Neutrophil (primary cell): Measurements from ENCODE around the gene XRCC4.

Experiments
- H3K27ac ChIP-seq: fragments of 200-600 bp; sonication (generic); 2 replicates; pipeline ENCODE4 v1.5.1; 2016; ENCODE audit warnings: mild to moderate bottlenecking, moderate library complexity
- H3K27me3 ChIP-seq: fragments of 200-600 bp; sonication (generic); 2 replicates; pipeline ENCODE4 v1.6.0; 2016; ENCODE audit warnings: mild to moderate bottlenecking
- H3K36me3 ChIP-seq: fragments of 200-600 bp; sonication (generic); 2 replicates; pipeline ENCODE4 v1.5.1; 2017
- H3K4me1 ChIP-seq, 2 experiments: fragments of 200-600 bp in 1 of 2; sonication (generic) in 1 of 2; 1 replicate in 1 of 2; 2 replicates in 1 of 2; pipeline versions ENCODE4 v1.5.1 to v1.6.1; 2013 to 2016; ENCODE audit warnings: low read depth in 1 of 2, low read length in 1 of 2, mild to moderate bottlenecking in 1 of 2, moderate library complexity in 1 of 2; ENCODE audit not compliant: control insufficient read depth in 1 of 2, insufficient read depth in 1 of 2
- H3K4me3 ChIP-seq, 2 experiments: fragments of 200-600 bp in 1 of 2; sonication (generic) in 1 of 2; 1 replicate in 1 of 2; 2 replicates in 1 of 2; pipeline ENCODE4 v1.5.1; 2013 to 2016; ENCODE audit warnings: low read depth in 1 of 2, low read length in 1 of 2, mild to moderate bottlenecking in 1 of 2, moderate library complexity in 1 of 2
- H3K9me3 ChIP-seq: fragments of 200-600 bp; sonication (generic); 2 replicates; pipeline ENCODE4 v1.5.1; 2016
- TF ChIP-seq, protein P1 (sequence below): fragments of 200-600 bp; sonication (generic); IDR thresholded peaks from 2 replicates; pipeline ENCODE4 v1.5.1; 2016; ENCODE audit warnings: antibody characterized with exemption

The XRCC4 gene

DNA sequence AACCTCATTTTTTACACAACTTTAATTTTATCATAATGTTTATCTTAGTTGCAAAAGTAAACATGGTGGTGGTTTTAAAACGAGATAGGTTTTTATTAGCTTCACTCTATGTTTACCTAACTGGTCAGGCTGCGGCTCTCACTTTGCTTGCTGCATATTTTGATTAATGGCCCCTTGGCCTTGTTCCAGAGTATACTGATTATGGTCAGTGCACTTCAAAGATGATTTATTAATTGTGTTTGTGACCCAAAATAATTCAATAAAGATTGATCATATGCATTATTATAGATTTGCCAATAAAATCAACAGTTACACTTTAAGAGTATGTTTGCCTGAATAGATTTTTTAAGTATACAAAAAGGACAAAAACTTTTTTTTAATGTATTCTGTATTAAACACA, 188.0 kb downstream of the XRCC4 start:
- Histone ChIP-seq H3K9me3 (no peaks in the 10 kb centered on the region), H3K4me3 (no peak overlapping the region), H3K36me3 (no peaks in the 10 kb centered on the region), H3K27me3 (no peaks in the 10 kb centered on the region), H3K4me1 (no peaks in the 10 kb centered on the region), H3K27ac (no peak overlapping the region)
- TF ChIP-seq, protein P1, sequence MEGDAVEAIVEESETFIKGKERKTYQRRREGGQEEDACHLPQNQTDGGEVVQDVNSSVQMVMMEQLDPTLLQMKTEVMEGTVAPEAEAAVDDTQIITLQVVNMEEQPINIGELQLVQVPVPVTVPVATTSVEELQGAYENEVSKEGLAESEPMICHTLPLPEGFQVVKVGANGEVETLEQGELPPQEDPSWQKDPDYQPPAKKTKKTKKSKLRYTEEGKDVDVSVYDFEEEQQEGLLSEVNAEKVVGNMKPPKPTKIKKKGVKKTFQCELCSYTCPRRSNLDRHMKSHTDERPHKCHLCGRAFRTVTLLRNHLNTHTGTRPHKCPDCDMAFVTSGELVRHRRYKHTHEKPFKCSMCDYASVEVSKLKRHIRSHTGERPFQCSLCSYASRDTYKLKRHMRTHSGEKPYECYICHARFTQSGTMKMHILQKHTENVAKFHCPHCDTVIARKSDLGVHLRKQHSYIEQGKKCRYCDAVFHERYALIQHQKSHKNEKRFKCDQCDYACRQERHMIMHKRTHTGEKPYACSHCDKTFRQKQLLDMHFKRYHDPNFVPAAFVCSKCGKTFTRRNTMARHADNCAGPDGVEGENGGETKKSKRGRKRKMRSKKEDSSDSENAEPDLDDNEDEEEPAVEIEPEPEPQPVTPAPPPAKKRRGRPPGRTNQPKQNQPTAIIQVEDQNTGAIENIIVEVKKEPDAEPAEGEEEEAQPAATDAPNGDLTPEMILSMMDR: no peak

DNA sequence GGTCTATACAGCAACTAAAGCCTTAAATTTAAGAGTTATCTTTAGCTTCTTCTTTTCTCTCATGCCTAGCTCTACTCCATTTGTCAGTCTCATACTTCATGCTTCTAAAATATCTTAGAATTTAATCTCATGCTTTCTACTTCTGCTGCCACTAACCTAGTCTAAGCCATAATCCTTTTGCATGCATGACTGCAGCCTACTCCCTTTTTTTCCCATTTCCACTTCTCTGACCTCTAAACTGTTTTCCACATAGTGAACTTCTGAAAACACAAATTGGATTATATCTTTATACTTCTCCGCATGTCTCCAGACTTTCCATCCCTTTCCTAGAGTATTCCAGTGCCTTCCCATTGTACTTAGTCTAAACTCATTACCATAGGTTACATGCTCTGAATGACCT, 193.0 kb downstream of the XRCC4 start:
- TF ChIP-seq, protein P1: no peak
- H3K9me3 ChIP-seq: no peaks in the 10 kb centered on the region
- no peaks in the 10 kb centered on the region for H3K4me1 ChIP-seq
- H3K27me3 ChIP-seq: no peaks in the 10 kb centered on the region
- H3K36me3 ChIP-seq: no peaks in the 10 kb centered on the region
- no peak overlapping the region for H3K27ac ChIP-seq
- H3K4me3 ChIP-seq: no peak overlapping the region

DNA sequence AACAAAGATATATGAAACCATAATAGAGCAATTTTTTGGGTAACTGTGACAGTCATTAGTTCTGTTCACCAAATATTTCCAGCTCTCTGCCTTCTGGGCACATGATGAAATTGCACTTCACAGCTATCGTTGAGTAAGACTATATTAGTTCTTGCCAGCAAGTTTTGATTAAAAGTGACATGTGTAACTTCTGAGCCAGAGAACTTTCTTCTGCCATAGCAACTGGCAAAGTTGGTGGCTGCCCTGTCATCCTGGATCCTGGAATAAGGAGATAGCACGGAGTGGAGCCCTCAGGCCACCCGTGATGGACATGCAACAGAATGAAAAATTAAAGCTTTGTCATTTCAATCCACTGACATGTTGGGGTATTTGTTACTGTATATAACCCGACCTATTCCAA, 199.8 kb downstream of the XRCC4 start:
- Histone ChIP-seq H3K4me1 (no peaks in the 10 kb centered on the region), H3K36me3 (no peaks in the 10 kb centered on the region), H3K4me3 (no peak overlapping the region), H3K27ac (no peak overlapping the region), H3K9me3 (no peaks in the 10 kb centered on the region), H3K27me3 (no peaks in the 10 kb centered on the region)
- TF ChIP-seq, protein P1: no peak

DNA sequence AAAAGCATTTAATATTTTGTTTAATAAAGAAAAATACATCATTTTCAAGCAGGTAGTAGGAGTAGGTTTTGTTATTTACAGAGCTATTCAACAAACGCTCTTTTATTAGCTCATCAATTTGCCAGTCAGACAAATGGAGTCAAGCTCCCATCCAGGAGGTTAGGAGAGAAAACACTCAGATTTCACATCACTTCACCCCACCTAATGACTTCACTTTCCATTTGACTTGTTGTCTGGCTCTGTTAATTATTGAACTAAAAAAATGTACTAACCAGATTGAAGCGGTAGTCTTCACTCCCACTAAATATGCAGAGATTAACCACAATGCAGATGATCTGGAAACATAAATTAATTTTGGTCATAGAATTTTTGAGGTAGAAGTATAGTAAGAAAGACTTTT, 200.6 kb downstream of the XRCC4 start:
- TF ChIP-seq, protein P1: no peak
- Histone ChIP-seq H3K27ac (no peak overlapping the region), H3K4me3 (no peak overlapping the region), H3K9me3 (no peaks in the 10 kb centered on the region), H3K36me3 (no peaks in the 10 kb centered on the region), H3K27me3 (no peaks in the 10 kb centered on the region), H3K4me1 (no peaks in the 10 kb centered on the region)

DNA sequence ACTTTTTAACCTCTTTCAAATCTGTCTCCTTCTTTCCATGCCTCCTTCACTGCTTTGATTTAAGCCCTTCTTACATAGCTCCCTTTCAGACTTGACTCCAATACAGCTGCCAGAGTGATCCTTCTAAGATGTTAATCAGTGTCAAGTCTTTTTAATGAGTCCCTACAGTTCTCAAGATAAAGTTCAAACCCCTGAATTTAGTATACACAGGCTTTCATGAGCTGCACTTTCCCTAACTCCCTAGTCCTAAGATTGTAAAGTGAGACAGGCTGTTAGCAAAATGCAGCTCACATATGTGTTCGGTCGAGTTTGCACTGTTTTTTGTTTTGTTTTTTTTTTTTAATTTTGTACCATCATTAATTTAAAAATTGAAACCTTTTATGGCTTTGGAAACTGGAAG, 203.8 kb downstream of the XRCC4 start:
- TF ChIP-seq, protein P1: no peak
- Histone ChIP-seq H3K27me3 (no peaks in the 10 kb centered on the region), H3K36me3 (no peaks in the 10 kb centered on the region), H3K27ac (no peak overlapping the region), H3K9me3 (no peaks in the 10 kb centered on the region), H3K4me1 (no peaks in the 10 kb centered on the region), H3K4me3 (no peak overlapping the region)

DNA sequence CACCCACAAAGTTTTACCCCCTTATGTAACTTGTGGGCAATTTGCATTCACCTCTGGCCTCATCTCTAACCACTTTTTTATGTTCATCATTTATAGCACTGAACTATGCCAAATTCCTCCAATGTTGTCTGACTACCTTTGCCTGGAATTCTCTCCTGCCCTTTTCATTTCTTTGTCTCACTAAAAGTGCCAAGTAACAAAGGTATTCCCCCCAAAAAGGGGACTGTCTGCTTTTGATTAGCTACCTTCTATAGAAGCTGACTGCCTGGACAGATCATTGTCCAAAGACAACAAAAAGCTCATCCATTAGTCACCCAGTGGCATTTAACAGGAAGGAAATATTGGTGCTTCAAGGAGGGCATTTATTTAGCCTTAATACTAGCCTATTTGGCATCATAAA, 204.3 kb downstream of the XRCC4 start:
- Histone ChIP-seq H3K27ac (no peak overlapping the region), H3K36me3 (no peaks in the 10 kb centered on the region), H3K4me3 (no peak overlapping the region), H3K4me1 (no peaks in the 10 kb centered on the region), H3K27me3 (no peaks in the 10 kb centered on the region), H3K9me3 (no peaks in the 10 kb centered on the region)
- TF ChIP-seq, protein P1: no peak
